Subcutaneous adipose tissue (tissue), 4 donors: ENCODE measurements around the gene VWA8. TPM values are rescaled to one million over a fixed set of nuclear protein-coding genes. Genes with fewer than 3 reads are reported as not detected.

Experiments
- CTCF ChIP-seq: fragments of 450-650 bp; IDR thresholded peaks from one replicate; pipeline ENCODE4 v1.5.1; 2016; ENCODE audit warnings: low read depth, mild to moderate bottlenecking, control low read depth, antibody characterized with exemption, moderate library complexity
- total RNA-seq, 4 donors: library from RNA; depleted of rRNA; stranded (reverse); fragments of >200 nt; gene quantifications; one replicate each; pipeline ENCODE4 v1.1.0, GENCODE V29; 2016

VWA8 gene
- total RNA-seq, 4 donors from 2014 or later, result 18.1 to 28.3 (median 20.3) TPM

- TF ChIP-seq CTCF, result no peak
Measured at GRCh38 chr13:41554626-41555386, 406.1 kb downstream of the VWA8 start.

- TF ChIP-seq CTCF, result no peak
Measured at GRCh38 chr13:41554180-41554579, 406.7 kb downstream of the VWA8 start.

GRCh38 chr13:41552031-41552430, 408.9 kb downstream of the VWA8 start:
- no peak for TF ChIP-seq CTCF

- TF ChIP-seq CTCF, result no peak
Measured at GRCh38 chr13:41550276-41550675, 410.6 kb downstream of the VWA8 start.

GRCh38 chr13:41549491-41549890, 411.4 kb downstream of the VWA8 start:
- no peak for TF ChIP-seq CTCF

- no peak for TF ChIP-seq CTCF
Measured at GRCh38 chr13:41548910-41549309, 412.0 kb downstream of the VWA8 start.

- no peak for TF ChIP-seq CTCF
Measured at GRCh38 chr13:41548031-41548430, 412.9 kb downstream of the VWA8 start.
